Activated CD8-positive, alpha-beta T cell treated with anti-CD3 and anti-CD28 coated beads, Interleukin-2, amount 10 ng/mL, durations not matched to agents 7 days and 5 days (primary cell): Measurements from ENCODE around the gene SLC36A2. TPM values are rescaled to one million over a fixed set of nuclear protein-coding genes. Genes with fewer than 3 reads are reported as not detected.

Source experiments
- ATAC-seq: fragments of 150-1000 bp; cut with Tn5 transposase; one replicate; pipeline ENCODE4 v1.10.0; 2021; ENCODE audit warnings: moderate library complexity
- CTCF ChIA-PET: fragments of 350-600 bp; sonication (Branson Sonifier 250); formaldehyde crosslinking; loops from one replicate; lab custom pipeline; 2021; ENCODE audit warnings: antibody characterized with exemption; lab: Charles Lee
- POLR2A ChIA-PET: fragments of 350-600 bp; sonication (Branson Sonifier 250); formaldehyde crosslinking; loops from one replicate; lab custom pipeline; 2021; ENCODE audit warnings: antibody characterized with exemption; lab: Charles Lee
- DNase-seq: peaks from one replicate; pipeline ENCODE4 v3.0.0-alpha.2; 2020
- H3K27ac Mint-ChIP-seq: one replicate; pipeline ENCODE4 v1.8.0; 2021; ENCODE audit warnings: mild to moderate bottlenecking, mixed read lengths
- H3K27me3 Mint-ChIP-seq: one replicate; pipeline ENCODE4 v1.8.0; 2021; ENCODE audit warnings: low read depth, mixed read lengths
- H3K36me3 Mint-ChIP-seq: one replicate; pipeline ENCODE4 v1.8.0; 2021; ENCODE audit warnings: low read depth, mixed read lengths
- H3K4me1 Mint-ChIP-seq: one replicate; pipeline ENCODE4 v1.8.0; 2021; ENCODE audit warnings: low read depth, mixed read lengths
- H3K4me3 Mint-ChIP-seq: one replicate; pipeline ENCODE4 v1.8.0; 2021; ENCODE audit warnings: mild to moderate bottlenecking, mixed read lengths
- H3K9me3 Mint-ChIP-seq: one replicate; pipeline ENCODE4 v1.8.0; 2022; ENCODE audit warnings: mixed read lengths; ENCODE audit not compliant: insufficient read depth
- total RNA-seq, 2 experiments: library from RNA; stranded (reverse); gene quantifications; one replicate each; pipeline ENCODE4 v1.2.3, GENCODE V29; 2021

SLC36A2 gene
- total RNA-seq, 2 experiments from 2014 or later, result not detected

- Mint-ChIP-seq H3K9me3 (no peaks in the 10 kb centered on the region), H3K36me3 (no peaks in the 10 kb centered on the region), H3K27ac (no peak overlapping the region), H3K27me3 (peaks cover 18% of the 10 kb centered on the region), H3K4me1 (no peaks in the 10 kb centered on the region), H3K4me3 (no peak overlapping the region)
- CTCF ChIA-PET, result interaction anchor here (1.9 kb wide), 1 partner anchor 19 kb away, joined by 4 read pairs; no protein-coding TSS in a partner anchor
- ATAC-seq (no peak), DNase-seq (no peak)
- POLR2A ChIA-PET, result no interaction called here
Measured at GRCh38 chr5:151296974-151297373, 50.4 kb downstream of the SLC36A2 start.

DNA sequence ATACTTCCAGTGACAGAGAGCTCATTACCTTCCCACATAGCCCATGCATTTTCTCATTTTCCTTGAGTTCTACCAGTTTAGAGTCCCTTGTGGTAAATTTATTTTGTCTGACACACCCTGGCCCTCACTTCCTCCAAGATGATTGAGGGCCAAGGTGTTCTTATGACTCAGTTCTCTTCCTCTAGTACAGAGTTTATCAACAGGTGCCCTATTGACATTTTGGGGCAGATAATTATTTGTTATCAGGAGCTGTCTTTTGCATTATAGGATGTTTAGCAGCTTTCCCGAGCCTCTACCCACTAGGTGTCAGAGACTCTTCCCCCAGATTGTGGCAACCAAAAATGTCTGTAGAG, 50.9 kb downstream of the SLC36A2 start:
- CTCF ChIA-PET, result interaction anchor here (1.9 kb wide), 1 partner anchor 20 kb away, joined by 4 read pairs; no protein-coding TSS in a partner anchor

DNA sequence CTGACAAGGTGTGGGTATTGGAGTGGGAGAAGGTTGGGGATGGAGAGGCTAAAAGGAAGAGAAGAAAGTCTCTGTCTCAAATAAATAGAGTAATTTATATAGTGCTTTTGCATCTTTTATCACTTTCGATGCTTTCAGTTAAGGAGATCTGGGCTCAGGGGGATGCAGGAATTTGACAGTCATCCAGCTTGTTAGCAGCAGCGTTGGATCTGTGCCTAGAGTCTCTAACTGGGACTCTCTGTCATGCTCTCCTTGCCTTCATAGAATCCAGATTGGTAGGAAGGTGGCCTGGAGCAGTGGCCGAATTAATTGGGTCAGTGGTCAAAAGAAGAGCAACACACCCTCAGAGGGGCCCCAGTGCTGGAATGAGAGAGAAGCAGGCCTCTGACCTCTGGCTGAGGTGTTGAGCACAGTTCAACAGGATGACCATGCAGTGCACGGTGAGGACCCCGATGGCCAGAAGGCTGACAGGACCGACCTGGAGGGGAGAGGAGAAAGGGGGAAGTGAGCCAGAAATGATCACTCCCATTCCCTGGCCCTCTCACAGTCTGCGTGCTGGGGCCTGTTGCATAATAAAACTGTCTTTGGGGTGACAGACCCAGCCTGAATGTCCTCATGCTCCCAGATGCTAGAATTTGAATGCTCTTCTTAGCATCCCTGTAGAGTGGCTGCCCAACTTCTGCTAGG, 51.4 kb downstream of the SLC36A2 start:
- POLR2A ChIA-PET, result no interaction called here
- H3K4me3 Mint-ChIP-seq, result no peak overlapping the region
- H3K27ac Mint-ChIP-seq, result no peak overlapping the region
- peaks cover 5% of the 10 kb centered on the region for H3K9me3 Mint-ChIP-seq
- ATAC-seq (no peak), DNase-seq (no peak)
- CTCF ChIA-PET, result interaction anchor here (1.9 kb wide), 1 partner anchor 20 kb away, joined by 4 read pairs; no protein-coding TSS in a partner anchor
- no peaks in the 10 kb centered on the region for H3K36me3 Mint-ChIP-seq
- no peaks in the 10 kb centered on the region for H3K4me1 Mint-ChIP-seq
- peaks cover 15% of the 10 kb centered on the region for H3K27me3 Mint-ChIP-seq

More for the DNA sequence above, 50.9 kb downstream of the SLC36A2 start:
- H3K27me3 Mint-ChIP-seq, result peaks cover 18% of the 10 kb centered on the region
- H3K4me3 Mint-ChIP-seq, result no peak overlapping the region
- no peaks in the 10 kb centered on the region for H3K36me3 Mint-ChIP-seq
- DNase-seq (no peak), ATAC-seq (no peak)
- peaks cover 1% of the 10 kb centered on the region for H3K9me3 Mint-ChIP-seq
- no peak overlapping the region for H3K27ac Mint-ChIP-seq
- POLR2A ChIA-PET, result no interaction called here
- no peaks in the 10 kb centered on the region for H3K4me1 Mint-ChIP-seq

GRCh38 chr5:151295138-151295537, 52.2 kb downstream of the SLC36A2 start:
- ChIA-PET CTCF (no interaction called here), POLR2A (no interaction called here)
- ATAC-seq (no peak), DNase-seq (no peak)
- Mint-ChIP-seq H3K36me3 (no peaks in the 10 kb centered on the region), H3K9me3 (peaks cover 5% of the 10 kb centered on the region), H3K4me3 (no peak overlapping the region), H3K4me1 (no peaks in the 10 kb centered on the region), H3K27me3 (peaks cover 13% of the 10 kb centered on the region), H3K27ac (no peak overlapping the region)

GRCh38 chr5:151293624-151294023, 53.7 kb downstream of the SLC36A2 start:
- ATAC-seq, result no peak
- Mint-ChIP-seq H3K4me1 (no peaks in the 10 kb centered on the region), H3K36me3 (no peaks in the 10 kb centered on the region), H3K9me3 (peaks cover 5% of the 10 kb centered on the region), H3K4me3 (no peak overlapping the region), H3K27ac (no peak overlapping the region), H3K27me3 (peaks cover 9% of the 10 kb centered on the region)
- CTCF ChIA-PET, result interaction anchor here (0.9 kb wide), 1 partner anchor 22 kb away, joined by 3 read pairs; no protein-coding TSS in a partner anchor
- DNase-seq, result no peak
- POLR2A ChIA-PET, result interaction anchor here (0.6 kb wide), 1 partner anchor 41 kb away, joined by 3 read pairs; no protein-coding TSS in a partner anchor

GRCh38 chr5:151288180-151288579, 59.2 kb downstream of the SLC36A2 start:
- Mint-ChIP-seq H3K27me3 (no peaks in the 10 kb centered on the region), H3K4me1 (no peaks in the 10 kb centered on the region), H3K27ac (no peak overlapping the region), H3K36me3 (no peaks in the 10 kb centered on the region), H3K4me3 (no peak overlapping the region), H3K9me3 (peaks cover 5% of the 10 kb centered on the region)
- POLR2A ChIA-PET, result interaction anchor here (0.6 kb wide), 1 partner anchor 615 kb away, joined by 3 read pairs; no protein-coding TSS in a partner anchor
- CTCF ChIA-PET, result no interaction called here
- DNase-seq (no peak), ATAC-seq (no peak)

GRCh38 chr5:151286246-151286645, 61.1 kb downstream of the SLC36A2 start:
- H3K4me1 Mint-ChIP-seq, result no peaks in the 10 kb centered on the region
- ChIA-PET CTCF (no interaction called here), POLR2A (no interaction called here)
- H3K9me3 Mint-ChIP-seq, result peaks cover 2% of the 10 kb centered on the region
- H3K27me3 Mint-ChIP-seq, result no peaks in the 10 kb centered on the region
- DNase-seq (no peak), ATAC-seq (no peak)
- H3K4me3 Mint-ChIP-seq, result no peak overlapping the region
- no peaks in the 10 kb centered on the region for H3K36me3 Mint-ChIP-seq
- H3K27ac Mint-ChIP-seq, result no peak overlapping the region

DNA sequence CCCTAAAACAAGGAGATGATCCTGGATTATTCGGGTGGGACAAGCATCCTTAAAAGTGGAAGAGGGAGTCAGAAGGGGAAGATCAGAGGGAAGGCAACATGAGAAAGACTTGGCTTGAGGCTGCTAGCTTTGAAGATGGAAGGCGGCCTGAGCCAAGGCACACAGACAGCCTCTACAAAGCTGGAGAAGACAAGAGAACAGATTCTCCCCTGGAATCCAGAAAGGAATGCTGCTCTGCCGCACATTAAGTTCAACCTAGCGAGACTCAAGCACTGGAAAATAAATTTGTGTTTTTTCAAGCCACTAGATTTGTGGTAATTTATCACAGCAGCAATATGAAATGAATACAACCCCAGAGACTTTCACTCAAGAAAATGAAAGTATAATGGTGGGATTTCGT, 61.7 kb downstream of the SLC36A2 start:
- H3K27me3 Mint-ChIP-seq, result no peaks in the 10 kb centered on the region
- no peak overlapping the region for H3K4me3 Mint-ChIP-seq
- no peaks in the 10 kb centered on the region for H3K36me3 Mint-ChIP-seq
- ATAC-seq (no peak), DNase-seq (no peak)
- ChIA-PET POLR2A (no interaction called here), CTCF (interaction anchor here (0.8 kb wide), 1 partner anchor 30 kb away, joined by 3 read pairs; no protein-coding TSS in a partner anchor)
- no peaks in the 10 kb centered on the region for H3K9me3 Mint-ChIP-seq
- H3K27ac Mint-ChIP-seq, result no peak overlapping the region
- no peaks in the 10 kb centered on the region for H3K4me1 Mint-ChIP-seq

- ATAC-seq (no peak), DNase-seq (no peak)
- Mint-ChIP-seq H3K4me1 (no peaks in the 10 kb centered on the region), H3K36me3 (no peaks in the 10 kb centered on the region), H3K27ac (no peak overlapping the region), H3K27me3 (no peaks in the 10 kb centered on the region), H3K9me3 (no peaks in the 10 kb centered on the region), H3K4me3 (no peak overlapping the region)
- ChIA-PET POLR2A (no interaction called here), CTCF (interaction anchor here (0.6 to 1.1 kb wide), 3 partner anchors 8 to 14 kb away, joined by 3 to 4 read pairs (median 3); no protein-coding TSS in a partner anchor)
Measured at GRCh38 chr5:151284392-151284967, 62.9 kb downstream of the SLC36A2 start.

- H3K27ac Mint-ChIP-seq, result no peak overlapping the region
- DNase-seq (no peak), ATAC-seq (no peak)
- POLR2A ChIA-PET, result no interaction called here
- no peak overlapping the region for H3K4me3 Mint-ChIP-seq
- no peaks in the 10 kb centered on the region for H3K9me3 Mint-ChIP-seq
- no peaks in the 10 kb centered on the region for H3K36me3 Mint-ChIP-seq
- no peaks in the 10 kb centered on the region for H3K27me3 Mint-ChIP-seq
- CTCF ChIA-PET, result interaction anchor here (1.4 kb wide), 2 partner anchors 9 to 33 kb away, joined by 4 read pairs; no protein-coding TSS in a partner anchor
- H3K4me1 Mint-ChIP-seq, result no peaks in the 10 kb centered on the region
Measured at GRCh38 chr5:151283120-151283825, 64.1 kb downstream of the SLC36A2 start.

- Mint-ChIP-seq H3K27ac (no peak overlapping the region), H3K27me3 (peaks cover under 1% of the 10 kb centered on the region), H3K4me1 (no peaks in the 10 kb centered on the region), H3K4me3 (no peak overlapping the region), H3K36me3 (no peaks in the 10 kb centered on the region), H3K9me3 (no peaks in the 10 kb centered on the region)
- POLR2A ChIA-PET, result no interaction called here
- CTCF ChIA-PET, result interaction anchor here (1.3 kb wide), 1 partner anchor 35 kb away, joined by 6 read pairs; no protein-coding TSS in a partner anchor
- DNase-seq (no peak), ATAC-seq (no peak)
Measured at GRCh38 chr5:151281001-151281639, 66.2 kb downstream of the SLC36A2 start.
